Ovary (tissue), 3 donors: ENCODE measurements around the gene C6orf15.

Source experiments
- CTCF ChIP-seq, 3 donors: fragments of 450-650 bp in 2 of 3; fragments of 200-600 bp in 1 of 3; IDR thresholded peaks; one replicate each; pipeline versions ENCODE4 v1.5.1 to v1.8.0; 2016 to 2022; ENCODE audit warnings: antibody characterized with exemption in 3 of 3, mild to moderate bottlenecking in 1 of 3
- EP300 ChIP-seq: sonication (generic); formaldehyde crosslinking; IDR thresholded peaks from one replicate; pipeline ENCODE4 v1.6.1; 2017; ENCODE audit warnings: antibody characterized with exemption
- POLR2A ChIP-seq: fragments of 450-650 bp; IDR thresholded peaks from one replicate; pipeline ENCODE4 v1.6.1; 2017; ENCODE audit warnings: antibody characterized with exemption, mild to moderate bottlenecking, moderate library complexity
- donor health status: DM: no; HTN: no; CAD: no.

- TF ChIP-seq CTCF (IDR thresholded peaks at IDR 0.05) (no peak), POLR2A (no peak), EP300 (no peak)
Measured at GRCh38 chr6:31107052-31107451, 5.3 kb downstream of the C6orf15 start.
